HUES48 (cell line): ENCODE measurements around the gene TXNDC17.
"Not testable (repeated sequence)": the region's sequence is repeated elsewhere in the genome, so short reads cannot be mapped to it uniquely, and the experiment has no call there.

Source experiments
- H3K27ac ChIP-seq: one replicate; pipeline ENCODE4 v1.7.0; 2013; ENCODE audit warnings: low read depth, low read length, inconsistent platforms
- H3K27me3 ChIP-seq: 2 replicates; pipeline ENCODE4 v1.6.1; 2013; ENCODE audit warnings: mild to moderate bottlenecking, low read length; ENCODE audit not compliant: control insufficient read depth, insufficient read depth
- H3K36me3 ChIP-seq: 2 replicates; pipeline ENCODE4 v1.6.1; 2013; ENCODE audit warnings: low read length; ENCODE audit not compliant: control insufficient read depth, insufficient read depth
- H3K4me1 ChIP-seq: 2 replicates; pipeline ENCODE4 v1.6.1; 2013; ENCODE audit warnings: mild to moderate bottlenecking, low read length; ENCODE audit not compliant: control insufficient read depth, insufficient read depth
- H3K4me3 ChIP-seq: 2 replicates; pipeline ENCODE4 v1.5.1; 2013; ENCODE audit warnings: mild to moderate bottlenecking, low read depth, low read length
- H3K9ac ChIP-seq: 2 replicates; pipeline ENCODE4 v1.6.1; 2013; ENCODE audit warnings: mild to moderate bottlenecking, low read depth, low read length, moderate library complexity
- H3K9me3 ChIP-seq: 2 replicates; pipeline ENCODE4 v1.6.1; 2013; ENCODE audit warnings: low read length; ENCODE audit not compliant: control insufficient read depth, insufficient read depth

Gene TXNDC17

DNA sequence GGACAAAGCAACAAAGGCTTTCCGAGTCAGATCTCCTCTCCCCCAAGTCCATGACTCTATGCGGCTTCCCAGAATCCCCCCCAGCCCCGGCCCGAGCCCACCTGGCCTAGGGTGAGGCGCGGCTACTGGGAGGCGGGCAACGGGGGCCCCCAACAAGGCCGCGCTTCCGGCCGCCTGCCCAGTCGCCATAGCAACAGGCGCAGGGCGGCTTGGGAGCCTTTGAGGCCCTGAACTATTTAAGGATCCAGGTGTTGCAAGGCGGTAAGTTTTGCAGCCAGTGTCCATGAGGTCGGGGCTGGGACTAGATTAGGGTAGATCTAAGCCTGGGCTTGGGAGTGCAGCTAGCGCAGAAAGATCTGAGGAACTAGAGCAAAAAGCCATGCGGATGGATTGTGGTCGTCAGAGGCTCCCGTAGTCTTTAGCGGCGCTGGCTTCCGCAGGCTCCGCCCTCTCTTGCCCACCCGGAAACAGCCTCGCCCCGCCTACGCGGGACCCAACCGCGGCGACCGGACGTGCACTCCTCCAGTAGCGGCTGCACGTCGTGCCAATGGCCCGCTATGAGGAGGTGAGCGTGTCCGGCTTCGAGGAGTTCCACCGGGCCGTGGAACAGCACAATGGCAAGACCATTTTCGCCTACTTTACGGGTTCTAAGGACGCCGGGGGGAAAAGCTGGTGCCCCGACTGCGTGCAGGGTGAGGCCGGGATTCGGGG, at the start of gene TXNDC17, which contains the start of gene KIAA0753:
TXNDC17 (plus strand) TSS at position 525 of the 711 bp plus-strand sequence; CDS start at position 548, 23 bp downstream.
KIAA0753 (minus strand) TSS at position 176 of the 711 bp plus-strand sequence. CDS start 5,608 bp downstream, outside the sequence.
- Histone ChIP-seq H3K9ac (peak within 1 kb of the TSS; percentile 88), H3K9me3 (no peaks in the 10 kb centered on the region), H3K4me3 (peak within 1 kb of the TSS; percentile 80), H3K4me1 (0 out of 2 replicates have a peak, but pooled peaks cover 6% of the 10 kb centered on the region), H3K27me3 (no peaks in the 10 kb centered on the region), H3K27ac (peak within 1 kb of the TSS; percentile 96), H3K36me3 (peaks cover 36% of the 10 kb centered on the region)

DNA sequence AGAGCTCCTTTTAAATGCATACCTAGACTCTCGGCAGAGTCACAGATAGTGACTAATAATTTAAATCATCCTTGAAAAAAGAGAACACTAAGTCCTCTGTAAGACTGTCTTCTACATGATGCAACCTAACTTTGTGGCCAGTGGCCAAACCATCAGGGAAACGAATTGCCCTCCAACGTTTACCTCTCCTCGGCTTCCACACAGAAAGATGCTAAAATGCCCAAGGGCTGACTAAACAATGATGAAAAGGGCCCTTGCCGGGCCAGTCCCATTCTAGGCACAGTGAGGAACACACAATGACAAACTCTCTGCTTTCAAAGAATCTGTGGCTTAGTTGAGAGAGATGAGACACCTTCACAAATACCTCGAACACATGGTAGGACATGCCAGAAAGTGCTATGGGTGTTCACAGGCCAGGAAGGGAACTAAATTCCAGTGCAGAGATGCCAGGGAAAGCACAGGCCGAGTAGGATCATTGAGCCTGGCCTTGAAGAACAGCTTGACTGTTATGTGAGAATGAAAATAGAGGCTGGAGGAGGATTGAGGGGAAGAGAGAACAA, 49.2 kb upstream of the TXNDC17 start:
- H3K9ac ChIP-seq: no peak overlapping the region
- peak overlapping the region; percentile 8 for H3K27ac ChIP-seq
- no peak overlapping the region for H3K4me3 ChIP-seq
- 0 out of 2 replicates have a peak, but pooled peaks cover 2% of the 10 kb centered on the region for H3K4me1 ChIP-seq
- H3K27me3 ChIP-seq: no peaks in the 10 kb centered on the region
- peaks cover 89% of the 10 kb centered on the region for H3K36me3 ChIP-seq
- H3K9me3 ChIP-seq: no peaks in the 10 kb centered on the region

DNA sequence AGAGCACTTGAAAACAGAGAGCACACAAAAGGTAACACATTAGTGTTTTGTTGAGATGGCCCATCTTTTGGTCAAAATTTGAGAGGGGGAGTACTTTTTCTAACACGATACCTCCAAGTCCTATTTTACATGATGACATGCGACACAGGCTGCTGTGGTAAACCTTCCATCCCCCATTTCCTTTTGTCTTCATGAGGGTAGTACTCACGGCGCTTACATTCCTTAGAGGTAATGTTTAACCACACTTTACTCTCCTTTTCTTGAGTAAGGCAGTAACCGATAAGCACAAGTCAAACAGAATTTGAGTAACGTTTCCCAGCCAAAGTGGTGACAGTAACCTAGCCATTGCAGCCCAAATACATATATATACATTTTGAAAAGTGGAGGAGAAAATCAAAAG, 48.7 kb upstream of the TXNDC17 start:
- no peaks in the 10 kb centered on the region for H3K9me3 ChIP-seq
- no peak overlapping the region for H3K27ac ChIP-seq
- no peaks in the 10 kb centered on the region for H3K27me3 ChIP-seq
- no peak overlapping the region for H3K9ac ChIP-seq
- H3K4me1 ChIP-seq: 0 out of 2 replicates have a peak, but pooled peaks cover 2% of the 10 kb centered on the region
- peaks cover 88% of the 10 kb centered on the region for H3K36me3 ChIP-seq
- H3K4me3 ChIP-seq: no peak overlapping the region

DNA sequence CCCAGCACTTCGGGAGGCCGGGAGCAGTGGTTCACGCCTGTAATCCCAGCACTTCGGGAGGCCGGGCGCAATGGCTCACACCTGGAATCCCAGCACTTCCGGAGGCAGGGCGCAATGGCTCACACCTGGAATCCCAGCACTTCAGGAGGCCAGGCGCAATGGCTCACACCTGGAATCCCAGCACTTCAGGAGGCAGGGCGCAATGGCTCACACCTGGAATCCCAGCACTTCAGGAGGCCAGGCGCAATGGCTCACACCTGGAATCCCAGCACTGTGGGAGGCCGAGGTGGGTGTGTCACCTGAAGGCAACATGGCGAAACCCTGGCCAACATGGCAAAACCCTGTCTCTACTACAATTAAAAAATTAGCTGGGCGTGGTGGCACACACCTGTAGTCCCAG, 47.5 kb upstream of the TXNDC17 start:
- H3K4me1 ChIP-seq, H3K4me3 ChIP-seq, H3K9me3 ChIP-seq, H3K27me3 ChIP-seq, H3K9ac ChIP-seq, H3K27ac ChIP-seq: not testable (repeated sequence)
- H3K36me3 ChIP-seq: peaks cover 86% of the 10 kb centered on the region

DNA sequence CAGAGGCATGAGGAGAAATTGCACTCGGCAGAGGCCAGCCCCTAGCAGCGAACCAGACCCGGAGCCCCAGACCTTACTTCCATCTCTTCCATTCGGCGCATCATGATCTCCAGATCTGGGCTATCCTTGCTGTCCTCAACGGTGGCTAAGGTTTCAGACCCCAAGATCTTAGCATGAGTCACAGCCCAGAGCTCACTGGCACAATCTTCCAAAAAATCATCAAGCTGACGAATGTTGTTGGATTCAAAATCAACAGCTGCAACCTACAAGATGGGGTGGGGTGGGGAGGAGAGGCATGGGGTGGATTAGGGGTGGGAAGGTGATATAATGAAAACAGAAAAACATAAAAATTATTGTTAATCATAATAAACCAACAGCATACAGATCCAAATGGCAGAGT, 44.8 kb upstream of the TXNDC17 start:
- Histone ChIP-seq H3K4me1 (0 out of 2 replicates have a peak, but pooled peaks cover 2% of the 10 kb centered on the region), H3K36me3 (peaks cover 87% of the 10 kb centered on the region), H3K27ac (no peak overlapping the region), H3K9me3 (no peaks in the 10 kb centered on the region), H3K9ac (no peak overlapping the region), H3K27me3 (no peaks in the 10 kb centered on the region), H3K4me3 (no peak overlapping the region)

DNA sequence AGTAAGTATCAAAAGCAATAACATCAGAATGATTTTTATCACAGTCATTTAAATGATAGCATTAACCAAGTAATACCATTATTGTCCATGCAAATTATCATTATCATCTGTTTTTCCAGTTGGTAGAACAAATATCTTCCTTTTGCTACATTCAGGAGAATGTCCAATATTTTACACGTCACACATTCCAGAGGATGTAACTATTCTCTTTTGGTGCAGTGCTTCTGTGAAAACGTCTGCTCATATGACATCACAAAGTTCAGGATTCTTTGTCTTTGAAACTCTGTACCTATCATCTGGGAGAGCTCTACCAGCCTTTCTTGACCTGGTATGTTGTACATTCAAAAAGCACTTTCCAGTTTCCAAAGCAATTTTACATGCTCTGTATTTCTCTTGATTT, 44.3 kb upstream of the TXNDC17 start:
- Histone ChIP-seq H3K4me3 (no peak overlapping the region), H3K9me3 (no peaks in the 10 kb centered on the region), H3K4me1 (0 out of 2 replicates have a peak, but pooled peaks cover 2% of the 10 kb centered on the region), H3K36me3 (peaks cover 87% of the 10 kb centered on the region), H3K27ac (no peak overlapping the region), H3K9ac (no peak overlapping the region), H3K27me3 (no peaks in the 10 kb centered on the region)

- peaks cover 84% of the 10 kb centered on the region for H3K36me3 ChIP-seq
- no peak overlapping the region for H3K4me3 ChIP-seq
Measured at GRCh38 chr17:6596941-6597340, 43.9 kb upstream of the TXNDC17 start.

DNA sequence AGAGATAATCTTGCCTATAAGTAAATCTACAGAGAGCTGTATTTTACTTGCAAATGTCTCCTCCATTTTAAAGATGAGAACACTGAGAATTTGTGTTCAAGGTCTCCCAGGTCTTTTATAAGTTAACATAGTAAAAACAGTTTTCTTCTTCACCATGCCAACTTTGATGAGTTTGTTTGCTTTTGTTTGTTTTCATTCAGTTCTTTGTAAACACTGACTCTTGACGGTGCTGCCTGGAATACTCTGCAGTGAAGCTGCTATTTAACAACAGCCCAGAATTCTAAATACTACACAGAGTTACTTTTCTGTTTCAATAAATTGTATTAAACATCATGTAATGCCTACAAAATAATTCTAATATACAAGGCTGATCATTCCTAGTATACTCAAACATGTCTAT, 43.1 kb upstream of the TXNDC17 start:
- H3K4me1 ChIP-seq: no peaks in the 10 kb centered on the region
- H3K9me3 ChIP-seq: no peaks in the 10 kb centered on the region
- H3K27ac ChIP-seq: no peak overlapping the region
- no peaks in the 10 kb centered on the region for H3K27me3 ChIP-seq
- H3K36me3 ChIP-seq: peaks cover 85% of the 10 kb centered on the region
- no peak overlapping the region for H3K4me3 ChIP-seq
- H3K9ac ChIP-seq: no peak overlapping the region

More at GRCh38 chr17:6596941-6597340, 43.9 kb upstream of the TXNDC17 start:
- no peak overlapping the region for H3K27ac ChIP-seq
- H3K27me3 ChIP-seq: no peaks in the 10 kb centered on the region
- no peaks in the 10 kb centered on the region for H3K9me3 ChIP-seq
- H3K9ac ChIP-seq: no peak overlapping the region
- no peaks in the 10 kb centered on the region for H3K4me1 ChIP-seq

GRCh38 chr17:6599364-6599763, 41.5 kb upstream of the TXNDC17 start:
- Histone ChIP-seq H3K9ac (no peak overlapping the region), H3K27ac (no peak overlapping the region)

GRCh38 chr17:6602141-6602540, 38.7 kb upstream of the TXNDC17 start:
- Histone ChIP-seq H3K4me3 (no peak overlapping the region), H3K4me1 (no peaks in the 10 kb centered on the region), H3K36me3 (peaks cover 89% of the 10 kb centered on the region), H3K27ac (no peak overlapping the region), H3K9ac (no peak overlapping the region), H3K27me3 (no peaks in the 10 kb centered on the region), H3K9me3 (no peaks in the 10 kb centered on the region)

More at GRCh38 chr17:6599364-6599763, 41.5 kb upstream of the TXNDC17 start:
- peaks cover 87% of the 10 kb centered on the region for H3K36me3 ChIP-seq
- H3K27me3 ChIP-seq: no peaks in the 10 kb centered on the region
- no peak overlapping the region for H3K4me3 ChIP-seq
- H3K4me1 ChIP-seq: no peaks in the 10 kb centered on the region
- no peaks in the 10 kb centered on the region for H3K9me3 ChIP-seq

DNA sequence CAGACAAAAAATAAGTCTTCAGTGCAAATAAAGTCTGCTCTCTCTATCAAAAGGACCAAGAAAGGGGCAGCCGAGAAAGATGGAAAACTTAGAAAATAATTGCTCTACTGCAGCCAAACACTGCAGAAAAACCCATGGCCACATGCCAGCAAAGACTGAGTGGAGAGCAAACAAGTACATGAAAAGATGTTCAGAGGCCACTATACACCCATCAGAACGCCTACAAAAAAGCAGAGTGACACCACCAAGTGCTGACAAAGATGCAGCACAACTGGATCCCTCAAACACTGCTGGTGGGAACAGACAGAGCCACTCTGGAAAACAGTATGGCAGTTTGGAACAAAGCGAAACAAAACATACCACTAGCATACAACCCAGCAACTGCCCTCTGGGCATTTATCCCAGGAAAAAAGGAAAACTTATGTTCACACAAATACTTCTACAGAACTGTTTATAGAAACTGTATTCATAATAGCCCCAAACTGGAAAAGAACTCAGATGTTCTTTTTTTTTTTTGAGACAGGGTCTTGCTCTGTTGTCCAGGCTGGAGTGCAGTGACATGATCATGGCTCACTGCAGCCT, 37.0 kb upstream of the TXNDC17 start:
- Histone ChIP-seq H3K4me1 (no peaks in the 10 kb centered on the region), H3K27me3 (no peaks in the 10 kb centered on the region), H3K27ac (no peak overlapping the region), H3K9ac (no peak overlapping the region), H3K9me3 (no peaks in the 10 kb centered on the region), H3K36me3 (peaks cover 92% of the 10 kb centered on the region), H3K4me3 (no peak overlapping the region)
